WTC11 (cell line): Measurements from ENCODE around the gene BAIAP2L1. TPM values are rescaled to one million over a fixed set of nuclear protein-coding genes. Genes with fewer than 3 reads are reported as not detected.
A peak's percentile ranks its signal among the peaks of the same experiment; 100 is the strongest.

Experiments
- ATAC-seq: fragments of 200-7000 bp; cut with Tn5 transposase; 2 replicates; pipeline ENCODE4 v1.10.0; 2021; ENCODE audit warnings: mild to moderate bottlenecking, moderate library complexity
- CTCF ChIA-PET: fragments of 300-600 bp; sonication (Branson Sonifier 250); formaldehyde crosslinking; loops from one replicate; lab custom pipeline; 2021; ENCODE audit warnings: antibody characterized with exemption; lab: Charles Lee
- POLR2A ChIA-PET: fragments of 350-600 bp; sonication (Branson Sonifier 250); formaldehyde crosslinking; loops from one replicate; lab custom pipeline; 2021; ENCODE audit warnings: antibody characterized with exemption; lab: Charles Lee
- DNase-seq: peaks from one replicate; pipeline ENCODE4 v3.0.0; 2021; ENCODE audit warnings: low spot score
- H3K27ac Mint-ChIP-seq: 2 replicates; pipeline ENCODE4 v1.8.0; 2021; ENCODE audit warnings: mixed read lengths
- H3K27me3 Mint-ChIP-seq: 2 replicates; pipeline ENCODE4 v1.8.0; 2021; ENCODE audit warnings: low read depth, mild to moderate bottlenecking, moderate library complexity, mixed read lengths
- H3K36me3 Mint-ChIP-seq: 2 replicates; pipeline ENCODE4 v1.8.0; 2021; ENCODE audit warnings: mixed read lengths
- H3K4me1 Mint-ChIP-seq: 2 replicates; pipeline ENCODE4 v1.8.0; 2022; ENCODE audit warnings: mixed read lengths
- H3K4me3 Mint-ChIP-seq: 2 replicates; pipeline ENCODE4 v1.8.0; 2021; ENCODE audit warnings: mild to moderate bottlenecking, moderate library complexity, mixed read lengths
- H3K9me3 Mint-ChIP-seq: 2 replicates; pipeline ENCODE4 v1.8.0; 2021; ENCODE audit warnings: mixed read lengths
- ELF4 ChIP-seq: sonication (generic); formaldehyde crosslinking; IDR thresholded peaks from 2 replicates; pipeline ENCODE4 v1.8.1; 2022; ENCODE audit warnings: low read depth, mild to moderate bottlenecking, moderate library complexity, missing genetic modification reagents
- HMGA2 ChIP-seq: fragments of 250-450 bp; sonication (Bioruptor Pico); IDR thresholded peaks from 2 replicates; pipeline ENCODE4 v1.4.0; 2021; ENCODE audit warnings: mild to moderate bottlenecking, moderate library complexity
- NR1H2 ChIP-seq: sonication (generic); formaldehyde crosslinking; IDR thresholded peaks from 2 replicates; pipeline ENCODE4 v1.9.0; 2021; ENCODE audit warnings: mild to moderate bottlenecking, moderate library complexity, missing genetic modification reagents
- RORB ChIP-seq: fragments of 250-450 bp; sonication (Bioruptor Pico); IDR thresholded peaks from 2 replicates; pipeline ENCODE4 v1.9.0; 2021; ENCODE audit warnings: mild to moderate bottlenecking
- SOX15 ChIP-seq: fragments of 250-450 bp; sonication (Bioruptor Pico); IDR thresholded peaks from 2 replicates; pipeline ENCODE4 v1.9.0; 2021; ENCODE audit warnings: mild to moderate bottlenecking
- TCF7 ChIP-seq: sonication (generic); formaldehyde crosslinking; IDR thresholded peaks from 2 replicates; pipeline ENCODE4 v1.8.0; 2022; ENCODE audit warnings: mild to moderate bottlenecking, low read depth, missing genetic modification reagents, moderate library complexity
- ZNF138 ChIP-seq: sonication (generic); formaldehyde crosslinking; conservative IDR thresholded peaks from 2 replicates; pipeline ENCODE4 v1.8.1; 2022; ENCODE audit warnings: mild to moderate bottlenecking, moderate library complexity, missing genetic modification reagents
- ZNF219 ChIP-seq: sonication (generic); formaldehyde crosslinking; IDR thresholded peaks from 2 replicates; pipeline ENCODE4 v1.8.0; 2023; ENCODE audit warnings: missing genetic modification reagents, mild to moderate bottlenecking, borderline replicate concordance
- ZNF423 ChIP-seq: fragments of 250-450 bp; sonication (Bioruptor Pico); IDR thresholded peaks from 2 replicates; pipeline ENCODE4 v2.1.2; 2022; ENCODE audit warnings: mild to moderate bottlenecking, moderate library complexity
- total RNA-seq: library from RNA; stranded (reverse); gene quantifications from 3 replicates; pipeline ENCODE4 v1.2.3, GENCODE V29; 2021
- TF ChIP-seq, protein P1 (sequence below): sonication (generic); formaldehyde crosslinking; IDR thresholded peaks from 2 replicates; pipeline ENCODE4 v1.8.1; 2022; ENCODE audit warnings: low read depth, missing genetic modification reagents, borderline replicate concordance
- TF ChIP-seq, protein P2 (sequence below): fragments of 250-450 bp; sonication (Bioruptor Pico); conservative IDR thresholded peaks from 2 replicates; pipeline ENCODE4 v1.9.0; 2021; ENCODE audit warnings: mild to moderate bottlenecking
- TF ChIP-seq, protein P3 (sequence below): sonication (generic); formaldehyde crosslinking; IDR thresholded peaks from 2 replicates; pipeline ENCODE4 v1.8.0; 2023; ENCODE audit warnings: missing genetic modification reagents
- TF ChIP-seq, protein P4 (sequence below): fragments of 250-450 bp; sonication (Bioruptor Pico); IDR thresholded peaks from 2 replicates; pipeline ENCODE4 v1.9.0; 2021; ENCODE audit warnings: mild to moderate bottlenecking
- TF ChIP-seq, protein P5 (sequence below): fragments of 250-450 bp; sonication (Bioruptor Pico); IDR thresholded peaks from 2 replicates; pipeline ENCODE4 v2.1.2; 2022; ENCODE audit warnings: mild to moderate bottlenecking, moderate library complexity

BAIAP2L1 gene
- total RNA-seq, 1 experiment from 2014 or later: 37.5 TPM

DNA sequence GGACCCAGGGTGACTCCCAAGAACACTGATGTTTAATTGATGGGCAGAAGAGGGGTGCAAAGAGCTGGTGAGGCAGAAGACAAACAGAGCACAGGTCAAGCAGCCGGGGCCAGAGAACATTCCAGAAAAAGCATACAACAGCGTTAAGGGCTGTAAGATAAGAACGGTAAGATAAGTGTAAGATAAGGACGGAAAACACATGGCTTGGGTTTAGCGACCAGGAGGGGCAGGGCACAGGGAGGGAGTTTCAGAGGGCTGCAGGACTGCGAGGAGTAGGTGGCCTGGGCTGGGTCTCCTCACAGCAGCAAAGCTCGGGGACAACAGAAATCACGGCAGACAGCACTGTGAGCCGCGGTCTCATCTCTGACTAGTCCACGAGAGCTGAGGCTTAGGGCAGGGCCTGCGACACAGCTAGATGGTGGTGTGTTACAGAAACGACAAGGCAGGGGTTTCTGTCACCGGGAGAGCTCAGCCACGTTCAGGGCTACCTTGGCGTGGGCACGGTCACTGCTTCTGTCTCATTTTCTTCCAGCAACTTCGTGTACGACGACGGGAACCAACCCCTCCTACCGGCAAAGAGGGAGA lies 94.8 kb downstream of the BAIAP2L1 start:
- no peak overlapping the region for H3K4me3 Mint-ChIP-seq
- peaks cover 11% of the 10 kb centered on the region for H3K4me1 Mint-ChIP-seq
- ATAC-seq (no peak), DNase-seq (no peak)
- peaks cover 2% of the 10 kb centered on the region; the same call in 1 of the 2 replicates for H3K27me3 Mint-ChIP-seq
- TF ChIP-seq ZNF138 (CRISPR knock-in tag) (no peak), ZNF219 (CRISPR knock-in tag) (no peak), SOX15 (CRISPR knock-in tag) (no peak), ZNF423 (CRISPR knock-in tag) (no peak)
- TF ChIP-seq, protein P1, sequence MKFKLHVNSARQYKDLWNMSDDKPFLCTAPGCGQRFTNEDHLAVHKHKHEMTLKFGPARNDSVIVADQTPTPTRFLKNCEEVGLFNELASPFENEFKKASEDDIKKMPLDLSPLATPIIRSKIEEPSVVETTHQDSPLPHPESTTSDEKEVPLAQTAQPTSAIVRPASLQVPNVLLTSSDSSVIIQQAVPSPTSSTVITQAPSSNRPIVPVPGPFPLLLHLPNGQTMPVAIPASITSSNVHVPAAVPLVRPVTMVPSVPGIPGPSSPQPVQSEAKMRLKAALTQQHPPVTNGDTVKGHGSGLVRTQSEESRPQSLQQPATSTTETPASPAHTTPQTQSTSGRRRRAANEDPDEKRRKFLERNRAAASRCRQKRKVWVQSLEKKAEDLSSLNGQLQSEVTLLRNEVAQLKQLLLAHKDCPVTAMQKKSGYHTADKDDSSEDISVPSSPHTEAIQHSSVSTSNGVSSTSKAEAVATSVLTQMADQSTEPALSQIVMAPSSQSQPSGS: no peak
- TF ChIP-seq, protein P2, sequence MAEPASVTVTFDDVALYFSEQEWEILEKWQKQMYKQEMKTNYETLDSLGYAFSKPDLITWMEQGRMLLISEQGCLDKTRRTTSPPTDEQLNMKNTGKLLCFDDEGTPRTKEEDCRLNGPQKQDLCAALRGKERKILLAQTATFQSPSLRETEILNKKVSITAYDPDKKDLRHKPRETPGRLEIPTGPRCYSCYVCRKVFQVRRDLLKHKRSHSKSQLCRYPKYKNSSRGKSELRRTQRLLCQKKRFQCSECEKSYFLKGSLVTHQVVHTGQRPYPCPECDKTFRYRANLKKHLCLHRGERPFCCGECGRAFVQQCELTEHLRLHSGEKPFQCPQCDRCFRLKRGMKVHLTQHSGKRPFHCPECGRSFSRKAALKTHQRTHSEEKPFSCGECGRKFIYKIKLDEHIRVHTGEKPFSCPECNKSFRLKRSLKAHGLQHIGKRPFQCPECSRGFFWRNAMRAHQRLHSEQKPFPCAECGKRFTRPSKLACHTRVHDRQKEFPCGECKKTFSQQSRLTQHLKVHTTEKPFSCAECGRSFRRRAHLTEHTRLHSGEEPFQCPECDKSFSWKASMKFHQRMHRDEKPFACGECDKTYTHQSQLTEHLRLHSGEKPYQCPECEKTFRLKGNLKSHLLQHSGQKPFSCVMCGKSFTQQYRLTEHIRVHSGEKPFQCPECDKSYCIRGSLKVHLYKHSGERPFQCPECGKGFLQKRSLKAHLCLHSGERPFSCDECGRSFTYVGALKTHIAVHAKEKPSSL (CRISPR knock-in tag): no peak
- TF ChIP-seq, protein P3, sequence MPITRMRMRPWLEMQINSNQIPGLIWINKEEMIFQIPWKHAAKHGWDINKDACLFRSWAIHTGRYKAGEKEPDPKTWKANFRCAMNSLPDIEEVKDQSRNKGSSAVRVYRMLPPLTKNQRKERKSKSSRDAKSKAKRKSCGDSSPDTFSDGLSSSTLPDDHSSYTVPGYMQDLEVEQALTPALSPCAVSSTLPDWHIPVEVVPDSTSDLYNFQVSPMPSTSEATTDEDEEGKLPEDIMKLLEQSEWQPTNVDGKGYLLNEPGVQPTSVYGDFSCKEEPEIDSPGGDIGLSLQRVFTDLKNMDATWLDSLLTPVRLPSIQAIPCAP (CRISPR knock-in tag): no peak
- CTCF ChIA-PET: no interaction called here
- no peaks in the 10 kb centered on the region for H3K9me3 Mint-ChIP-seq
- peak overlapping the region; percentile 64; the same call in 1 of the 2 replicates for H3K27ac Mint-ChIP-seq
- POLR2A ChIA-PET: no interaction called here
- peaks cover 66% of the 10 kb centered on the region for H3K36me3 Mint-ChIP-seq

DNA sequence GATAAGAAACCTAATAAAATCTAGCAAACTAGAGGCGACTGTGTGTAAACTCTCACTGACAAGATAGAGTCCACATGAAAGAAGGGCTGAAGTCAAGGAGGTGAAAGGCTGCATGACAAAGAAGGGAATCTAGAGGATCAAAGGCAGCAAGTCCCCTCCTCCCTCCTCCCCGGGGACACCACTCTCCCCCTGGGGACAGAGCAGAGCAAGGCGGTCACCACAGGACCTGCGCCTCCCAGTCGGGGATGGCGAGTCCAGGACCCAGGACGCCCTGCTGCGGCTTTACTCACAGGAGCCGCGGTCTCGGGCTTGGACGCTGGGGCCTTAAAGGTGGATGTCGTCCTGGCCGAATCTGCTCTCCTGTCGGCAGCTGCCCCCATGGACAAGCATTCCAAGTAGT lies 97.0 kb downstream of the BAIAP2L1 start:
- H3K4me3 Mint-ChIP-seq: no peak overlapping the region
- CTCF ChIA-PET: no interaction called here
- no peak for TF ChIP-seq RORB (CRISPR knock-in tag)
- no peaks in the 10 kb centered on the region for H3K9me3 Mint-ChIP-seq
- H3K36me3 Mint-ChIP-seq: peaks cover 60% of the 10 kb centered on the region
- DNase-seq (peak; percentile 34), ATAC-seq (peak; percentile 60)
- POLR2A ChIA-PET: no interaction called here
- no peak overlapping the region for H3K27ac Mint-ChIP-seq
- peaks cover 14% of the 10 kb centered on the region for H3K4me1 Mint-ChIP-seq
- peaks cover 2% of the 10 kb centered on the region; the same call in 1 of the 2 replicates for H3K27me3 Mint-ChIP-seq

DNA sequence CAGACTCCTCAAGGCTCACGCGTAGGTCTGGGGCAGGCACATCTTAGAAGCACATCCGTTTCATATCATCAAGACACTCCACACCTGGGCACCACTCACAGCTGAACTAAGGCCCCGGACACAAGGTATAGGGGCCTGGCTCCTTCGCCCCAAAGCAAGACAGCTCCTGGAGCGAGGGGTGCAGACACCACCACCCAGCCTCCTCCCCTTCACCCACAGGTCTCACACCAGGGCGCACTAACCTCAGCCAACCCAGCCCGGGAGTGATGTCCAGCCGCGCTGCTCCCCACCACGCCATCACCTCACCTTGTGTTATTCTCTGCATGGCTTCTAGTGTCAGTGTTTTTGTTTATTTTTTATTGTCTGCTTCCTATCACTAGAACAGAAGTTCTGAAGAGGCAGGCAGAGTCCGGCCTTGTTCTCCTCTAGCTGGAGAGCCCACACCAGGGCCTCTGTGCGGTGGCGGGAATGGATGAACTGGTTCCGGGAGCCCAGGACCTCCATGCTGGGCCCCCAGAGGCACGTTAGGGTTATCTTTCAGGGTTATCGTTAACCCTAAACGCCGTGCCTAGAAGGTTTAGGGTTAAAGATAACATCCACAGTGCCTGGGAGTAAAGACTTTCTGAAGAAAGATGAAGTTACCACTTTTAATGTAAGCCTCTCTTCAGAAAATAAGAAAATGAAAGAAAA lies 97.6 kb downstream of the BAIAP2L1 start:
- CTCF ChIA-PET: no interaction called here
- peaks cover 2% of the 10 kb centered on the region; the same call in 1 of the 2 replicates for H3K27me3 Mint-ChIP-seq
- TF ChIP-seq, protein P4, sequence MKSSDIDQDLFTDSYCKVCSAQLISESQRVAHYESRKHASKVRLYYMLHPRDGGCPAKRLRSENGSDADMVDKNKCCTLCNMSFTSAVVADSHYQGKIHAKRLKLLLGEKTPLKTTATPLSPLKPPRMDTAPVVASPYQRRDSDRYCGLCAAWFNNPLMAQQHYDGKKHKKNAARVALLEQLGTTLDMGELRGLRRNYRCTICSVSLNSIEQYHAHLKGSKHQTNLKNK (CRISPR knock-in tag): no peak
- TF ChIP-seq, protein P5, sequence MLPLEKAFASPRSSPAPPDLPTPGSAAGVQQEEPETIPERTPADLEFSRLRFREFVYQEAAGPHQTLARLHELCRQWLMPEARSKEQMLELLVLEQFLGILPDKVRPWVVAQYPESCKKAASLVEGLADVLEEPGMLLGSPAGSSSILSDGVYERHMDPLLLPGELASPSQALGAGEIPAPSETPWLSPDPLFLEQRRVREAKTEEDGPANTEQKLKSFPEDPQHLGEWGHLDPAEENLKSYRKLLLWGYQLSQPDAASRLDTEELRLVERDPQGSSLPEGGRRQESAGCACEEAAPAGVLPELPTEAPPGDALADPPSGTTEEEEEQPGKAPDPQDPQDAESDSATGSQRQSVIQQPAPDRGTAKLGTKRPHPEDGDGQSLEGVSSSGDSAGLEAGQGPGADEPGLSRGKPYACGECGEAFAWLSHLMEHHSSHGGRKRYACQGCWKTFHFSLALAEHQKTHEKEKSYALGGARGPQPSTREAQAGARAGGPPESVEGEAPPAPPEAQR (CRISPR knock-in tag): no peak
- TF ChIP-seq ZNF138 (CRISPR knock-in tag) (no peak), TCF7 (no peak), NR1H2 (no peak), ELF4 (CRISPR knock-in tag) (no peak), HMGA2 (no peak)
- TF ChIP-seq, all 79 proteins: peak for 0
- Mint-ChIP-seq H3K4me1 (peaks cover 14% of the 10 kb centered on the region), H3K9me3 (no peaks in the 10 kb centered on the region), H3K27ac (no peak overlapping the region), H3K4me3 (no peak overlapping the region), H3K36me3 (peaks cover 56% of the 10 kb centered on the region)
- DNase-seq (no peak), ATAC-seq (no peak)
- POLR2A ChIA-PET: no interaction called here
